Neural progenitor cell (in vitro differentiated cells): ENCODE data around the gene LRP3. TPM values are rescaled to one million over a fixed set of nuclear protein-coding genes. Genes with fewer than 3 reads are reported as not detected.
"Not testable (repeated sequence)": the region's sequence is repeated elsewhere in the genome, so short reads cannot be mapped to it uniquely, and the experiment has no call there.

Experiments
- DNase-seq: peaks from one replicate; pipeline ENCODE4 v3.0.0-alpha.2; 2016; ENCODE audit warnings: low spot score
- H2AFZ ChIP-seq: fragments of 200-600 bp; sonication (generic); replicated peaks from 2 replicates; pipeline ENCODE4 v1.6.1; 2016; ENCODE audit warnings: antibody characterized with exemption
- H3F3A ChIP-seq: fragments of 200-600 bp; sonication (generic); 2 replicates; pipeline ENCODE4 v1.6.1; 2016; ENCODE audit warnings: antibody characterized with exemption, low read depth
- H3K27ac ChIP-seq: fragments of 200-600 bp; sonication (generic); 2 replicates; pipeline ENCODE4 v1.5.1; 2016; ENCODE audit warnings: mild to moderate bottlenecking
- H3K27me3 ChIP-seq: fragments of 200-600 bp; sonication (generic); 2 replicates; pipeline ENCODE4 v1.6.1; 2016; ENCODE audit warnings: mild to moderate bottlenecking, moderate library complexity
- H3K36me3 ChIP-seq: fragments of 200-600 bp; sonication (generic); 2 replicates; pipeline ENCODE4 v1.5.1; 2016
- H3K4me1 ChIP-seq: fragments of 200-600 bp; sonication (generic); 2 replicates; pipeline ENCODE4 v1.6.1; 2016; ENCODE audit warnings: mixed run types
- H3K4me2 ChIP-seq: fragments of 200-600 bp; sonication (generic); 2 replicates; pipeline ENCODE4 v1.6.1; 2016
- H3K4me3 ChIP-seq: fragments of 200-600 bp; sonication (generic); 2 replicates; pipeline ENCODE4 v1.5.1; 2016
- H3K79me2 ChIP-seq: fragments of 200-600 bp; sonication (generic); 2 replicates; pipeline ENCODE4 v1.6.1; 2016; ENCODE audit warnings: low read depth
- H3K9ac ChIP-seq: fragments of 200-600 bp; sonication (generic); 2 replicates; pipeline ENCODE4 v1.6.1; 2016
- H3K9me3 ChIP-seq: fragments of 200-600 bp; sonication (generic); 2 replicates; pipeline ENCODE4 v1.5.1; 2016; ENCODE audit warnings: low read depth
- H4K20me1 ChIP-seq: fragments of 200-600 bp; sonication (generic); 2 replicates; pipeline ENCODE4 v1.6.1; 2016; ENCODE audit warnings: low read depth
- H3K27ac Mint-ChIP-seq: 3 replicates; pipeline ENCODE4 v1.8.0; 2021; ENCODE audit warnings: mixed read lengths
- H3K27me3 Mint-ChIP-seq: 2 replicates; pipeline ENCODE4 v1.8.0; 2022; ENCODE audit warnings: low read depth, mild to moderate bottlenecking, inconsistent platforms, moderate library complexity, mixed read lengths; ENCODE audit not compliant: insufficient read depth
- H3K36me3 Mint-ChIP-seq: 3 replicates; pipeline ENCODE4 v1.8.0; 2021; ENCODE audit warnings: mixed read lengths
- H3K4me1 Mint-ChIP-seq: 3 replicates; pipeline ENCODE4 v1.8.0; 2021; ENCODE audit warnings: mixed read lengths
- H3K4me3 Mint-ChIP-seq: 3 replicates; pipeline ENCODE4 v1.8.0; 2021; ENCODE audit warnings: mild to moderate bottlenecking, moderate library complexity, mixed read lengths
- H3K9me3 Mint-ChIP-seq: 3 replicates; pipeline ENCODE4 v1.8.0; 2020; ENCODE audit warnings: mixed read lengths
- CTCF ChIP-seq: fragments of 200-600 bp; sonication (generic); IDR thresholded peaks from 2 replicates; pipeline ENCODE4 v1.5.1; 2017; ENCODE audit warnings: antibody characterized with exemption, mild to moderate bottlenecking
- EZH2 ChIP-seq: fragments of 200-600 bp; sonication (generic); IDR thresholded peaks from 2 replicates; pipeline ENCODE4 v1.6.1; 2017; ENCODE audit warnings: antibody characterized with exemption, mild to moderate bottlenecking, moderate library complexity
- EZH2phosphoT487 ChIP-seq: fragments of 200-600 bp; sonication (generic); IDR thresholded peaks from 2 replicates; pipeline ENCODE4 v1.6.1; 2017; ENCODE audit warnings: antibody characterized with exemption
- total RNA-seq: library from RNA; depleted of rRNA; stranded (reverse); fragments of >200 nt; gene quantifications from 2 replicates; pipeline ENCODE4 v1.2.3, GENCODE V29; 2015; ENCODE audit warnings: low replicate concordance

The LRP3 gene
- total RNA-seq, 1 donor from 2014 or later: 7.5 TPM

GRCh38 chr19:33161201-33161600 is 32.9 kb upstream of the LRP3 start:
- peaks cover 2% of the 10 kb centered on the region for H3K36me3 Mint-ChIP-seq

GRCh38 chr19:33163481-33163880 is 30.6 kb upstream of the LRP3 start:
- Mint-ChIP-seq H3K4me3 (no peak overlapping the region), H3K27me3 (peaks cover 4% of the 10 kb centered on the region), H3K36me3 (peaks cover 2% of the 10 kb centered on the region), H3K9me3 (peaks cover 16% of the 10 kb centered on the region), H3K4me1 (no peaks in the 10 kb centered on the region), H3K27ac (no peak overlapping the region)
- Histone ChIP-seq H3F3A (no peaks in the 10 kb centered on the region), H3K4me1 (no peaks in the 10 kb centered on the region), H3K9ac (no peak overlapping the region), H3K79me2 (no peaks in the 10 kb centered on the region), H2AFZ (no peak overlapping the region), H4K20me1 (no peaks in the 10 kb centered on the region), H3K36me3 (no peaks in the 10 kb centered on the region), H3K4me2 (no peak overlapping the region), H3K9me3 (no peaks in the 10 kb centered on the region), H3K27ac (no peak overlapping the region), H3K27me3 (no peaks in the 10 kb centered on the region), H3K4me3 (no peak overlapping the region)
- TF ChIP-seq EZH2: no peak
- TF ChIP-seq EZH2phosphoT487: no peak
- no peak for TF ChIP-seq CTCF
- DNase-seq: no peak

More at GRCh38 chr19:33161201-33161600, 32.9 kb upstream of the LRP3 start:
- H3F3A ChIP-seq: no peaks in the 10 kb centered on the region
- Mint-ChIP-seq H3K4me3 (no peak overlapping the region), H3K4me1 (no peaks in the 10 kb centered on the region), H3K9me3 (peaks cover 3% of the 10 kb centered on the region), H3K27me3 (peaks cover 5% of the 10 kb centered on the region), H3K27ac (no peak overlapping the region)
- H2AFZ ChIP-seq: no peak overlapping the region
- no peak for TF ChIP-seq CTCF
- no peak for TF ChIP-seq EZH2phosphoT487
- H3K27me3 ChIP-seq: no peaks in the 10 kb centered on the region
- no peak for DNase-seq
- H4K20me1 ChIP-seq: no peaks in the 10 kb centered on the region
- H3K4me1 ChIP-seq: no peaks in the 10 kb centered on the region
- H3K79me2 ChIP-seq: no peaks in the 10 kb centered on the region
- H3K4me2 ChIP-seq: no peak overlapping the region
- H3K9ac ChIP-seq: no peak overlapping the region
- no peaks in the 10 kb centered on the region for H3K9me3 ChIP-seq
- H3K4me3 ChIP-seq: no peak overlapping the region
- H3K27ac ChIP-seq: no peak overlapping the region
- no peaks in the 10 kb centered on the region for H3K36me3 ChIP-seq

- not testable (repeated sequence) for H3K36me3 Mint-ChIP-seq, H3K9ac ChIP-seq, H4K20me1 ChIP-seq, H3K4me3 Mint-ChIP-seq, H3K4me2 ChIP-seq, H3K27ac Mint-ChIP-seq, H3K9me3 ChIP-seq, H3K79me2 ChIP-seq, H3K27me3 ChIP-seq, H2AFZ ChIP-seq, H3K27ac ChIP-seq, H3F3A ChIP-seq, H3K36me3 ChIP-seq, H3K27me3 Mint-ChIP-seq, H3K4me3 ChIP-seq, DNase-seq, H3K4me1 Mint-ChIP-seq, H3K4me1 ChIP-seq
- H3K9me3 Mint-ChIP-seq: peaks cover 24% of the 10 kb centered on the region
These were observed 28.1 kb upstream of the LRP3 start for GRCh38 chr19:33166037-33166436.

GRCh38 chr19:33167438-33167837 is 26.7 kb upstream of the LRP3 start:
- no peak for DNase-seq
- no peak overlapping the region for H3K4me2 ChIP-seq
- no peaks in the 10 kb centered on the region for H4K20me1 ChIP-seq
- H3K27ac ChIP-seq: no peak overlapping the region
- no peaks in the 10 kb centered on the region for H3K27me3 ChIP-seq
- H3K36me3 ChIP-seq: no peaks in the 10 kb centered on the region
- H3K9me3 Mint-ChIP-seq: peaks cover 24% of the 10 kb centered on the region
- no peaks in the 10 kb centered on the region for H3F3A ChIP-seq
- H3K27ac Mint-ChIP-seq: no peak overlapping the region
- no peaks in the 10 kb centered on the region for H3K9me3 ChIP-seq
- TF ChIP-seq EZH2phosphoT487: no peak
- TF ChIP-seq CTCF: no peak
- TF ChIP-seq EZH2: no peak
- H3K27me3 Mint-ChIP-seq: peaks cover 2% of the 10 kb centered on the region
- no peak overlapping the region for H3K4me3 Mint-ChIP-seq
- H2AFZ ChIP-seq: no peak overlapping the region
- peaks cover 2% of the 10 kb centered on the region for H3K36me3 Mint-ChIP-seq
- H3K79me2 ChIP-seq: no peaks in the 10 kb centered on the region
- no peak overlapping the region for H3K9ac ChIP-seq
- no peaks in the 10 kb centered on the region for H3K4me1 ChIP-seq
- H3K4me3 ChIP-seq: no peak overlapping the region
- H3K4me1 Mint-ChIP-seq: peaks cover 2% of the 10 kb centered on the region
